HG02885 (cell line): ENCODE results near the gene LEKR1.
"Not testable (repeated sequence)": the region's sequence is repeated elsewhere in the genome, so short reads cannot be mapped to it uniquely, and the experiment has no call there.

Experiments used
- ATAC-seq: cut with Tn5 transposase; IDR thresholded peaks from one replicate; pipeline ENCODE4 v1.9.1; 2021; ENCODE audit warnings: mild to moderate bottlenecking; ENCODE audit not compliant: unreplicated experiment, poor library complexity

Gene LEKR1

GRCh38 chr3:156826144-156826895 lies at the start of gene LEKR1:
LEKR1 (plus strand) TSS chr3:156826353; CDS start chr3:156829330, 2,977 bp downstream.
- ATAC-seq: peak; percentile 93

- no peak for ATAC-seq
Observed at GRCh38 chr3:156776871-156777270, 49.3 kb upstream of the LEKR1 start.

- no peak for ATAC-seq
Observed at GRCh38 chr3:156781310-156782230, 44.6 kb upstream of the LEKR1 start.

GRCh38 chr3:156782319-156782718 lies 43.8 kb upstream of the LEKR1 start:
- ATAC-seq: no peak

GRCh38 chr3:156782921-156783320 lies 43.2 kb upstream of the LEKR1 start:
- ATAC-seq: no peak

GRCh38 chr3:156787001-156787400 lies 39.2 kb upstream of the LEKR1 start:
- no peak for ATAC-seq

- ATAC-seq: peak; percentile 88
Observed at GRCh38 chr3:156787926-156788663, 38.1 kb upstream of the LEKR1 start.

- no peak for ATAC-seq
Observed at GRCh38 chr3:156788846-156789245, 37.3 kb upstream of the LEKR1 start.

- no peak for ATAC-seq
Observed at GRCh38 chr3:156790156-156790555, 36.0 kb upstream of the LEKR1 start.

GRCh38 chr3:156792114-156792513 lies 34.0 kb upstream of the LEKR1 start:
- ATAC-seq: no peak

GRCh38 chr3:156792536-156792935 lies 33.6 kb upstream of the LEKR1 start:
- no peak for ATAC-seq

- no peak for ATAC-seq
Observed at GRCh38 chr3:156792945-156793344, 33.2 kb upstream of the LEKR1 start.

- no peak for ATAC-seq
Observed at GRCh38 chr3:156793400-156793799, 32.8 kb upstream of the LEKR1 start.

GRCh38 chr3:156793851-156794250 lies 32.3 kb upstream of the LEKR1 start:
- no peak for ATAC-seq

GRCh38 chr3:156795890-156796481 lies 30.2 kb upstream of the LEKR1 start:
- ATAC-seq: no peak

GRCh38 chr3:156797368-156797767 lies 28.8 kb upstream of the LEKR1 start:
- ATAC-seq: no peak

- not testable (repeated sequence) for ATAC-seq
Observed at GRCh38 chr3:156800287-156800686, 25.9 kb upstream of the LEKR1 start.

GRCh38 chr3:156801746-156802145 lies 24.4 kb upstream of the LEKR1 start:
- no peak for ATAC-seq

GRCh38 chr3:156802821-156803606 lies 23.1 kb upstream of the LEKR1 start:
- ATAC-seq: no peak
